T-cell (primary cell): ENCODE measurements around the gene EIF3I. TPM values are rescaled to one million over a fixed set of nuclear protein-coding genes. Genes with fewer than 3 reads are reported as not detected.

ENCODE experiments used
- ATAC-seq, 4 experiments: fragments of 200-7000 bp in 3 of 4; fragments of 150-1000 bp in 1 of 4; cut with Tn5 transposase; replicated peaks in 1 of 4; 1 replicate in 3 of 4; 2 replicates in 1 of 4; pipeline ENCODE4 v1.10.0; 2021; ENCODE audit warnings: moderate library complexity in 3 of 4, mild to moderate bottlenecking in 2 of 4, moderate number of reproducible peaks in 1 of 4
- CTCF ChIA-PET, 2 donors: fragments of 300-600 bp; sonication (Branson Sonifier 250); formaldehyde crosslinking; loops; one replicate each; lab custom pipeline; 2022; ENCODE audit warnings: antibody characterized with exemption in 2 of 2; lab: Charles Lee
- POLR2A ChIA-PET, 2 donors: fragments of 300-600 bp; sonication (Branson Sonifier 250); formaldehyde crosslinking; loops; one replicate each; lab custom pipeline; 2022; ENCODE audit warnings: antibody characterized with exemption in 2 of 2; lab: Charles Lee
- DNase-seq, 35 experiments: peaks; one replicate each; pipeline versions ENCODE4 v3.0.0 to v3.0.0-alpha.2; 2013 to 2023
- H3K27ac ChIP-seq: one replicate; pipeline ENCODE4 v1.5.1; 2013; ENCODE audit warnings: low read length
- H3K27me3 ChIP-seq, 2 experiments: replicated peaks in 1 of 2; 1 replicate in 1 of 2; 2 replicates in 1 of 2; pipeline versions ENCODE4 v1.6.1 to v1.7.0; 2013; ENCODE audit warnings: low read length in 1 of 2, mixed read lengths in 1 of 2; ENCODE audit not compliant: control insufficient read depth in 2 of 2, insufficient read depth in 2 of 2; ENCODE audit errors: extremely low read depth in 1 of 2
- H3K36me3 ChIP-seq, 2 donors: 1 replicate in 1 of 2; 2 replicates in 1 of 2; pipeline versions ENCODE4 v1.6.1 to v1.7.0; 2013; ENCODE audit warnings: low read length in 1 of 2; ENCODE audit not compliant: control insufficient read depth in 2 of 2, insufficient read depth in 1 of 2; ENCODE audit errors: extremely low read depth in 1 of 2
- H3K4me1 ChIP-seq, 2 experiments: 1 replicate in 1 of 2; 2 replicates in 1 of 2; pipeline versions ENCODE4 v1.6.1 to v1.7.0; 2013; ENCODE audit warnings: low read length in 2 of 2, mixed read lengths in 1 of 2; ENCODE audit not compliant: insufficient read depth in 2 of 2, control insufficient read depth in 1 of 2; ENCODE audit errors: extremely low read depth in 1 of 2
- H3K4me3 ChIP-seq, 2 donors: 1 replicate in 1 of 2; 2 replicates in 1 of 2; pipeline versions ENCODE4 v1.5.1 to v1.7.0; 2013; ENCODE audit warnings: mild to moderate bottlenecking in 2 of 2, low read length in 1 of 2, moderate library complexity in 1 of 2; ENCODE audit not compliant: control insufficient read depth in 1 of 2; ENCODE audit errors: extremely low read depth in 1 of 2
- H3K9me3 ChIP-seq: 2 replicates; pipeline ENCODE4 v1.7.0; 2013
- H3K27ac Mint-ChIP-seq, 2 donors: one replicate each; pipeline ENCODE4 v1.8.0; 2020 to 2021; ENCODE audit warnings: mild to moderate bottlenecking in 2 of 2, mixed read lengths in 2 of 2
- H3K27me3 Mint-ChIP-seq, 2 donors: one replicate each; pipeline ENCODE4 v1.8.0; 2021 to 2022; ENCODE audit warnings: mixed read lengths in 2 of 2
- H3K36me3 Mint-ChIP-seq: one replicate; pipeline ENCODE4 v1.8.0; 2021; ENCODE audit warnings: mixed read lengths
- H3K4me1 Mint-ChIP-seq, 3 donors: one replicate each; pipeline ENCODE4 v1.8.0; 2020 to 2022; ENCODE audit warnings: mixed read lengths in 3 of 3, mild to moderate bottlenecking in 1 of 3
- H3K4me3 Mint-ChIP-seq, 3 donors: one replicate each; pipeline ENCODE4 v1.8.0; 2020 to 2022; ENCODE audit warnings: mild to moderate bottlenecking in 3 of 3, mixed read lengths in 3 of 3, moderate library complexity in 3 of 3
- H3K9me3 Mint-ChIP-seq, 3 donors: one replicate each; pipeline ENCODE4 v1.8.0; 2020 to 2022; ENCODE audit warnings: mixed read lengths in 3 of 3
- WGBS: methylation state at CpG from one replicate; pipeline ENCODE4 v1.1.5; 2013; ENCODE audit warnings: missing lambda C conversion rate; ENCODE audit not compliant: insufficient coverage; 5-methylcytosine and 5-hydroxymethylcytosine counted together
- total RNA-seq, 35 experiments: library from RNA in 6 of 35; stranded (reverse) in 6 of 35; fragments of 120-200 nt in 1 of 35; gene quantifications; one replicate each; pipeline versions ENCODE4 v1.2.1 to v1.2.4 and lab custom pipeline; 2013 to 2026

EIF3I gene
- total RNA-seq, 5 donors from 2014 or later (not counting 1 experiment from before 2014, with no cell fraction given) = 94.9 to 117 (median 98.4) TPM

- Histone ChIP-seq H3K36me3 (peaks cover 3 to 5% of the 10 kb centered on the region in 2 donors), H3K9me3 (no peaks in the 10 kb centered on the region), H3K4me1 (peaks cover 28 to 63% of the 10 kb centered on the region in 2 experiments), H3K4me3 (peak overlapping the region; percentile 84 to 97), H3K27me3 (no peaks in the 10 kb centered on the region), H3K27ac (peak overlapping the region; percentile 96)
- Mint-ChIP-seq H3K27me3 (no peaks in the 10 kb centered on the region), H3K4me1 (peaks cover 49 to 83% (median 73%) of the 10 kb centered on the region in 3 donors), H3K36me3 (peaks cover 17% of the 10 kb centered on the region), H3K4me3 (peak overlapping the region; percentile 91 to 100 (median 100)), H3K9me3 (no peaks in the 10 kb centered on the region), H3K27ac (peak overlapping the region; percentile 100)
- ChIA-PET POLR2A (interaction anchor here (0.5 to 1.8 kb wide), 7 partner anchors 9 to 981 kb away, joined by 4 to 11 read pairs (median 6); partner anchors contain the start of gene MARCKSL1 (in 1 of the 2)), CTCF (interaction anchor here (0.6 to 1.9 kb wide), 9 partner anchors 10 to 92 kb away, joined by 3 to 7 read pairs (median 4); partner anchors contain the start of gene HDAC1 (in 1 of the 2))
- ATAC-seq (peak; percentile 76 to 85 (median 80)), DNase-seq (peak; percentile 67 to 92 (median 81))
- WGBS = 2% methylated on average over 9 of the region's 9 CpGs
Measured at GRCh38 chr1:32249831-32250525, 27.8 kb downstream of the EIF3I start.

DNA sequence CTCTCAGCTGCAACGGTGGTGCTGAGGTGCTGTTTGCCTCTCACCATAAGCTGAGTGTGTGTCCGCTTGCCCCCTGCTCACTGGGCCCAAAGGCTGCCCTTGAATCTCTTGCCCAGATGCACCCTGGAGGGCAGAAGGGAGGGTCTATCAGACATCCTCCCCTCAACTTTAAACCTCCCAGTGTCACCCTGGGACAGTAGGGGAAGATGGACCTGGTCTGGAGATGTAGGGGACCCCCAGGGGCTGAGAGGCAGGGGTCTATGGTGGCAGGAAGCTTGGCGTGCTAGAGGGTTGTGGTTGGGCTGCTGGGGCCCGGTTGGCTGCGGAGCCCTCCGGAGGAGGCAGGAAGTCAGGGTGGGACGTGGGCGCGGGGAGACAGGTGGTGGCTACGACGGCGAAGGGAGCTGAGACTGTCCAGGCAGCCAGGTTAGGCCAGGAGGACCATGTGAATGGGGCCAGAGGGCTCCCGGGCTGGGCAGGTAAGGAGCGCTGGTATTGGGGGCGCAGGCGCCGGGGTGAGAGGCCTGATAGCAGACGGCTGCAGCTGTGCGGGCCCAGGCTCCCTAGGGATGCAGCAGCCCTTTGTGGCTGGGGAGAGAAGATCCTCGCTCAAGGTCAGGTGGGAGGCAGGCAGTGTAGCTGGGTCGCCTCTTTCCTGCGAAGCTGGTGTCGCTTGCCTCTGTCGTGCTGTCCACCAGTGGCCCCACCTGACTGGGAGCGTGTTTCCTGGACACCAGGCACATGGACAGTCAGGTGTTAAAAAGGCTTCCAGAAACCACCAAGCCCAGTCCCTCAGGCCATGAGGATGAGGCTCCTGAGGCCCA lies 28.9 kb downstream of the EIF3I start, which contains the start of gene LCK:
Gene LCK, plus strand, starts transcription at position 373 of the 824 bp plus-strand sequence. CDS start 23,065 bp downstream, outside the sequence.
- H3K27ac ChIP-seq = peak within 1 kb of the TSS; percentile 96
- ChIA-PET POLR2A (interaction anchor here in 1 of 2 donors (0.6 to 1.2 kb wide), 3 partner anchors 10 to 68 kb away, joined by 4 read pairs; no protein-coding TSS in a partner anchor), CTCF (no interaction called here)
- no peaks in the 10 kb centered on the region for H3K9me3 Mint-ChIP-seq
- ATAC-seq (peak; percentile 17 to 51 (median 40)), DNase-seq (peak in 33 of 35 experiments; percentile 34 to 76 (median 58))
- no peaks in the 10 kb centered on the region for H3K27me3 ChIP-seq
- H3K36me3 ChIP-seq = peaks cover 3 to 5% of the 10 kb centered on the region in 2 donors
- H3K27ac Mint-ChIP-seq = peak within 1 kb of the TSS; percentile 100
- H3K27me3 Mint-ChIP-seq = no peaks in the 10 kb centered on the region
- peaks cover 38 to 72% of the 10 kb centered on the region in 2 experiments for H3K4me1 ChIP-seq
- under 1% methylated on average over 23 of the region's 25 CpGs for WGBS
- peak within 1 kb of the TSS; percentile 91 to 100 (median 100) for H3K4me3 Mint-ChIP-seq
- no peaks in the 10 kb centered on the region for H3K9me3 ChIP-seq
- H3K4me1 Mint-ChIP-seq = peaks cover 55 to 84% (median 75%) of the 10 kb centered on the region in 3 donors
- peaks cover 21% of the 10 kb centered on the region for H3K36me3 Mint-ChIP-seq
- peak within 1 kb of the TSS; percentile 84 to 97 for H3K4me3 ChIP-seq

DNA sequence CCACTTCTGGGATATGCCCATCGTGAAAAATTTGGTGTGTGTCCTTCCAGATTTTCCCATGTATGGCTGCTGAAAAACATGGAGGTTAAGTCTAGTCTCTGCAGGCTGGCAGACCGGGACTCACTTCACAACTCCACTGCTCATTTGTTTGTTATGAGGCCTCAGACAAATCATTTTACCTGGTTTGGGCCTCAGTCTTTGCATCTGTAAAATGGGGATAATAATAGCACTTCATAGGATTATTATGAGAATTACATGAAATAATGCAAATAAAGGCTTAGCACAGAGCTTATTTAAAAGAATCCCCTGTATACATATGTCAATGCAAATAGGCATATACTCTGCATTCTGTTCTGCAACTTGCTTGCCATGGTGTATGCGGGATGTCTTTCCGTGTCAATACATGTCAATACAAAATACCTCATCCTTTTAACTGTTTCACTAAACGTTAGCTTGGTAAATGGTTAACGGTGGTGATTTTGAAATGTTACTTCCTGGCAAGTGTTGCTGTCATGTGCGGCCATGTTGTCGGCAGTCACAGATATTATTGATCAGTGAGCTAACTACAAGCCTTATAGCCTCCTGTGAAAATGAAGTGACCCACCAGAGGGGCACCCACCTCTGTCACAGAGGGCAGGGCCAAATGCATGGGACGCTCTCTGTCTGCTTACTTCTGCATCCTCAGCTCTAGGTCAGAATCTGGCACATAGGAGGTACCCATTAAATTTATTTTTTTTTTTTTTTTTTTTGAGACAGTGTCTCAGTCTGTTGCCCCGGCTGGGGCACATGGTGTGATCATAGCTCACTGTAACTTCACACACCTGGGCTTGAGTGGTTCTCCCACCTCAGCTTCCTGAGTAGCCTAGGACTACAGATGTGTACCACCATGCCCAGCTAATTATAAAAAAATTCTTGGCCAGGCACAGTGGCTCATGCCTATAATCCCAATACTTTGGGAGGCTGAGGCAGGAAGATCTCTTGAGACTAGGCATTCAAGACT lies 33.2 kb downstream of the EIF3I start:
- CTCF ChIA-PET = interaction anchor here (0.5 to 1.5 kb wide), 9 partner anchors 13 to 183 kb away, joined by 3 to 8 read pairs (median 4); partner anchors contain the start of genes HDAC1 (in 1 of the 2) and TMEM39B (in 1 of the 2)
- Mint-ChIP-seq H3K27me3 (no peaks in the 10 kb centered on the region), H3K9me3 (no peaks in the 10 kb centered on the region), H3K4me1 (peaks cover 50 to 68% (median 68%) of the 10 kb centered on the region in 3 donors), H3K27ac (peak overlapping the region; percentile 93), H3K36me3 (peaks cover 36% of the 10 kb centered on the region), H3K4me3 (peak overlapping the region; percentile 83 to 100 (median 91))
- POLR2A ChIA-PET = interaction anchor here (0.6 to 1.2 kb wide), 7 partner anchors 13 to 561 kb away, joined by 3 to 11 read pairs (median 5); partner anchors contain the start of gene MARCKSL1 (in 1 of the 2)
- Histone ChIP-seq H3K4me1 (peaks cover 42 to 71% of the 10 kb centered on the region in 2 experiments), H3K9me3 (no peaks in the 10 kb centered on the region), H3K27ac (peak overlapping the region; percentile 96), H3K36me3 (peaks cover 0 to 29% of the 10 kb centered on the region in 2 donors), H3K27me3 (no peaks in the 10 kb centered on the region), H3K4me3 (peak overlapping the region; percentile 84 to 97)
- DNase-seq (peak in 5 of 35 experiments; percentile 33 to 54 (median 43)), ATAC-seq (peak in 1 of 4 experiments; percentile 32)
- WGBS = 0% methylated on average over 2 of the region's 10 CpGs

DNA sequence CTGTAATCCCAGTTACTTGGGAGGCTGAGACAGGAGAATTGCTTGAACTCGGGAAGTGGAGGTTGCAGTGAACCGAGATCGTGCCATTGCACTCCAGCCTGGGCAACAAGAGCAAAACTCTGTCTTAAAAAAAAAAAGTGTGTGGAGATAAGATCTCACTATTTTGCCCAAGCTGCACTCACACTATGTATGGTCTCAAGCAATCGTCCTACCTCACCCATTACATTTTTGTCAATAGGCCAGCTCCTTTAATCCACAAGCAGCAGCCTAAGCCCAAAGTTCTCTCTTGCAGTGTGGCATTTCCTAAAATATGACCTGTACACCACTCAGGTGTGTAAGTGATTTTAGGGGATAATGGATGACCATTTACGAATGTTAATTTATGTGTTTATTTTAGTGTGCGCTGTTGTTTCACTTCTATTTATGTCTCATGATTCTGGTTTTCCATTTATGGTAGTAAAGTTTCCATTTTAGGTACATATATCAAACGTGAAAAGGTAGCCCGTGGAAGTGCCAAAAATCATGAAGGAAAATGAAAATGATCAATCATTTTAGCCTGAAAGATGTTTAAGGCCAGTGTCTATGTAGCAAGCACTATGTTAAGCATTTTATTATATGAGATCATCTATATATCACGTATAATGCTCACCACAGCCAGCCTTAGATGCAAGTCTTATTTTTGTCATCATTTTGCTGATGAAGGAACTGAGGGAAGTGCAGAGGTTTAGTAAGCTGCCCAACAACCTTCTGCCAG lies 34.4 kb downstream of the EIF3I start:
- Mint-ChIP-seq H3K4me3 (peak overlapping the region; percentile 82 to 91 (median 83)), H3K9me3 (no peaks in the 10 kb centered on the region), H3K4me1 (peaks cover 52 to 64% (median 62%) of the 10 kb centered on the region in 3 donors), H3K36me3 (peaks cover 40% of the 10 kb centered on the region), H3K27me3 (no peaks in the 10 kb centered on the region), H3K27ac (peak overlapping the region; percentile 94 to 96)
- CTCF ChIA-PET = interaction anchor here (0.5 to 1.5 kb wide), 3 partner anchors 9 to 1388 kb away, joined by 3 to 5 read pairs (median 3); no protein-coding TSS in a partner anchor
- 0% methylated on average over 3 of the region's 9 CpGs for WGBS
- POLR2A ChIA-PET = interaction anchor here in 1 of 2 donors (0.5 to 0.6 kb wide), 2 partner anchors 31 to 88 kb away, joined by 3 to 4 read pairs; no protein-coding TSS in a partner anchor
- no peaks in the 10 kb centered on the region for H3K27me3 ChIP-seq
- H3K36me3 ChIP-seq = peaks cover 0 to 38% of the 10 kb centered on the region in 2 donors
- peaks cover 42 to 73% of the 10 kb centered on the region in 2 experiments for H3K4me1 ChIP-seq
- H3K4me3 ChIP-seq = peak overlapping the region; percentile 84 to 97
- peak in 1 of 35 experiments; percentile 48 for DNase-seq
- H3K27ac ChIP-seq = peak overlapping the region; percentile 96
- no peaks in the 10 kb centered on the region for H3K9me3 ChIP-seq
- ATAC-seq = peak in 1 of 4 experiments; percentile 19

DNA sequence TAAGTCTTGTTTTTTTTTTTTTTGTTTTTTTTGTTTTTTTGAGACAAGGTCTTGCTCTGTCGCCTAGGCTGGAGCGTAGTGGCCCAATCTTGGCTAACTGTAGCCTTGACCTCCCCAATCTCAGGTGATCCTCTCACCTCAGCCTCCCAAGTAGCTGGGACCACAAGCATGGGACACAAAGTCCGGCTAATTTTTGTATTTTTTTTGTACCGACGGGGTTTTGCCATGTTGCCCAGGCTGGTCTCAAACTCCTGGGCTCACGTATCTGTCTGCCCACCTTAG lies 35.0 kb downstream of the EIF3I start:
- ChIA-PET CTCF (no interaction called here), POLR2A (interaction anchor here in 1 of 2 donors (0.6 to 0.7 kb wide), 2 partner anchors 14 to 32 kb away, joined by 3 to 4 read pairs; no protein-coding TSS in a partner anchor)
- H3K4me3 ChIP-seq = peak overlapping the region; percentile 84 to 97
- no peak for ATAC-seq
- WGBS = 80% methylated on average over 2 of the region's 6 CpGs
- Mint-ChIP-seq H3K27me3 (no peaks in the 10 kb centered on the region), H3K4me3 (peak overlapping the region; percentile 82 to 91 (median 83)), H3K9me3 (no peaks in the 10 kb centered on the region), H3K36me3 (peaks cover 36% of the 10 kb centered on the region), H3K4me1 (peaks cover 52 to 60% (median 56%) of the 10 kb centered on the region in 3 donors), H3K27ac (peak overlapping the region; percentile 94 to 96)
- peaks cover 0 to 41% of the 10 kb centered on the region in 2 donors for H3K36me3 ChIP-seq
- H3K27ac ChIP-seq = peak overlapping the region; percentile 96
- H3K27me3 ChIP-seq = no peaks in the 10 kb centered on the region
- peaks cover 42 to 78% of the 10 kb centered on the region in 2 experiments for H3K4me1 ChIP-seq
- no peaks in the 10 kb centered on the region for H3K9me3 ChIP-seq
- no peak for DNase-seq
